Smooth muscle cell (in vitro differentiated cells): ENCODE measurements around the gene RUFY3. TPM values are rescaled to one million over a fixed set of nuclear protein-coding genes. Genes with fewer than 3 reads are reported as not detected.

Experiments
- DNase-seq: peaks from one replicate; lab custom pipeline; 2025; ENCODE audit not compliant: unreplicated experiment; lab: John Stamatoyannopoulos, UW
- H2AFZ ChIP-seq: fragments of 200-600 bp; sonication (generic); 2 replicates; pipeline ENCODE4 v1.6.0; 2016; ENCODE audit warnings: antibody characterized with exemption, low read depth, mild to moderate bottlenecking
- H3F3A ChIP-seq: fragments of 200-600 bp; sonication (generic); 2 replicates; pipeline ENCODE4 v1.6.0; 2017; ENCODE audit warnings: antibody characterized with exemption, low read depth
- H3K27ac ChIP-seq: fragments of 200-600 bp; sonication (generic); 2 replicates; pipeline ENCODE4 v1.5.1; 2016; ENCODE audit warnings: low read depth, mild to moderate bottlenecking
- H3K27me3 ChIP-seq: fragments of 200-600 bp; sonication (generic); 2 replicates; pipeline ENCODE4 v1.6.1; 2016; ENCODE audit warnings: low read depth, mild to moderate bottlenecking
- H3K36me3 ChIP-seq: fragments of 200-600 bp; sonication (generic); 2 replicates; pipeline ENCODE4 v1.5.1; 2016; ENCODE audit warnings: low read depth
- H3K4me1 ChIP-seq: fragments of 200-600 bp; sonication (generic); 2 replicates; pipeline ENCODE4 v1.5.1; 2016; ENCODE audit warnings: low read depth
- H3K4me2 ChIP-seq: fragments of 200-600 bp; sonication (generic); 2 replicates; pipeline ENCODE4 v1.6.0; 2016; ENCODE audit warnings: mild to moderate bottlenecking
- H3K4me3 ChIP-seq: fragments of 200-600 bp; sonication (generic); 2 replicates; pipeline ENCODE4 v1.5.1; 2016; ENCODE audit warnings: mild to moderate bottlenecking
- H3K79me2 ChIP-seq: fragments of 200-600 bp; sonication (generic); 2 replicates; pipeline ENCODE4 v1.6.0; 2016; ENCODE audit warnings: low read depth, mild to moderate bottlenecking
- H3K9ac ChIP-seq: fragments of 200-600 bp; sonication (generic); 2 replicates; pipeline ENCODE4 v1.6.0; 2016; ENCODE audit warnings: low read depth
- H3K9me3 ChIP-seq: fragments of 200-600 bp; sonication (generic); replicated peaks from 2 replicates; pipeline ENCODE4 v1.5.1; 2016; ENCODE audit warnings: low read depth
- H4K20me1 ChIP-seq: fragments of 200-600 bp; sonication (generic); 2 replicates; pipeline ENCODE4 v1.6.0; 2016; ENCODE audit warnings: low read depth
- CTCF ChIP-seq: fragments of 200-600 bp; sonication (generic); IDR thresholded peaks from 2 replicates; pipeline ENCODE4 v1.5.1; 2017; ENCODE audit warnings: borderline replicate concordance, mild to moderate bottlenecking, antibody characterized with exemption; ENCODE audit not compliant: insufficient read depth, poor library complexity, severe bottlenecking
- WGBS: methylation state at CpG from one replicate; pipeline ENCODE4 v1.1.7; 2016; ENCODE audit warnings: low lambda C conversion rate; 5-methylcytosine and 5-hydroxymethylcytosine counted together
- polyA plus RNA-seq: library from polyadenylated mRNA; unstranded; fragments of >200 nt; fragmentation: Nextera tagmentation; extraction: Ambion mirVana; gene quantifications from 2 replicates; pipeline ENCODE4 v1.2.1, GENCODE V29; 2016
- total RNA-seq: library from RNA; depleted of rRNA; stranded (reverse); fragments of >200 nt; gene quantifications from 2 replicates; pipeline ENCODE4 v1.2.3, GENCODE V29; 2014

RUFY3 gene
- total and polyA plus RNA-seq, 2 experiments from 2014 or later = 22.2 to 49.2 TPM

GRCh38 chr4:70815370-70815769 lies 93.6 kb downstream of the RUFY3 start:
- no peak for TF ChIP-seq CTCF
- Histone ChIP-seq H3K79me2 (no peaks in the 10 kb centered on the region), H3K9me3 (no peaks in the 10 kb centered on the region), H3K27me3 (no peaks in the 10 kb centered on the region), H3K9ac (no peak overlapping the region), H3K4me1 (no peaks in the 10 kb centered on the region), H3K4me2 (no peak overlapping the region), H3K27ac (no peak overlapping the region), H3F3A (peaks cover 6% of the 10 kb centered on the region), H2AFZ (no peak overlapping the region), H3K4me3 (no peak overlapping the region), H3K36me3 (peaks cover 13% of the 10 kb centered on the region), H4K20me1 (no peaks in the 10 kb centered on the region)
- DNase-seq = no peak
- WGBS = 90% methylated on average over 1 of the region's 1 CpG

- no peak overlapping the region for H3K4me3 ChIP-seq
- no peaks in the 10 kb centered on the region for H3K27me3 ChIP-seq
- H3F3A ChIP-seq = peaks cover 6% of the 10 kb centered on the region
- no peaks in the 10 kb centered on the region for H4K20me1 ChIP-seq
- no peak overlapping the region for H3K9ac ChIP-seq
- no peaks in the 10 kb centered on the region for H3K4me1 ChIP-seq
- no peaks in the 10 kb centered on the region for H3K79me2 ChIP-seq
- H3K36me3 ChIP-seq = peaks cover 21% of the 10 kb centered on the region
- no peaks in the 10 kb centered on the region for H3K9me3 ChIP-seq
- TF ChIP-seq CTCF = no peak
- no peak overlapping the region for H2AFZ ChIP-seq
- 45% methylated on average over 2 of the region's 2 CpGs for WGBS
- no peak for DNase-seq
- no peak overlapping the region for H3K27ac ChIP-seq
- H3K4me2 ChIP-seq = no peak overlapping the region
These were observed 95.1 kb downstream of the RUFY3 start for GRCh38 chr4:70816894-70817293.

GRCh38 chr4:70818173-70818855 lies 96.5 kb downstream of the RUFY3 start:
- WGBS = 97% methylated on average over 5 of the region's 5 CpGs
- H3K4me1 ChIP-seq = no peaks in the 10 kb centered on the region
- no peak for DNase-seq
- H3K27me3 ChIP-seq = no peaks in the 10 kb centered on the region
- TF ChIP-seq CTCF = no peak
- no peaks in the 10 kb centered on the region for H3K79me2 ChIP-seq
- H4K20me1 ChIP-seq = no peaks in the 10 kb centered on the region
- no peak overlapping the region for H3K27ac ChIP-seq
- no peak overlapping the region for H3K4me3 ChIP-seq
- H3F3A ChIP-seq = peaks cover 6% of the 10 kb centered on the region
- no peak overlapping the region for H3K4me2 ChIP-seq
- no peaks in the 10 kb centered on the region for H3K9me3 ChIP-seq
- no peak overlapping the region for H3K9ac ChIP-seq
- H2AFZ ChIP-seq = no peak overlapping the region
- peaks cover 26% of the 10 kb centered on the region for H3K36me3 ChIP-seq

GRCh38 chr4:70818921-70819320 lies 97.2 kb downstream of the RUFY3 start:
- 95% methylated on average over 3 of the region's 3 CpGs for WGBS
- Histone ChIP-seq H4K20me1 (no peaks in the 10 kb centered on the region), H3K27me3 (no peaks in the 10 kb centered on the region)

More at GRCh38 chr4:70818921-70819320, 97.2 kb downstream of the RUFY3 start:
- H2AFZ ChIP-seq = no peak overlapping the region
- H3K79me2 ChIP-seq = no peaks in the 10 kb centered on the region
- H3K4me2 ChIP-seq = no peak overlapping the region
- no peak overlapping the region for H3K9ac ChIP-seq
- peaks cover 29% of the 10 kb centered on the region for H3K36me3 ChIP-seq
- peaks cover 1% of the 10 kb centered on the region for H3F3A ChIP-seq
- no peak overlapping the region for H3K27ac ChIP-seq
- TF ChIP-seq CTCF = no peak
- H3K4me3 ChIP-seq = no peak overlapping the region
- H3K9me3 ChIP-seq = no peaks in the 10 kb centered on the region
- no peak for DNase-seq
- H3K4me1 ChIP-seq = no peaks in the 10 kb centered on the region
